Stimulated activated naive CD4-positive, alpha-beta T cell (primary cell): ENCODE results near the gene AVPR2.

Experiments
- DNase-seq, 6 experiments: peaks; one replicate each; lab custom pipeline; 2025; lab: John Stamatoyannopoulos, UW

The AVPR2 gene

DNA sequence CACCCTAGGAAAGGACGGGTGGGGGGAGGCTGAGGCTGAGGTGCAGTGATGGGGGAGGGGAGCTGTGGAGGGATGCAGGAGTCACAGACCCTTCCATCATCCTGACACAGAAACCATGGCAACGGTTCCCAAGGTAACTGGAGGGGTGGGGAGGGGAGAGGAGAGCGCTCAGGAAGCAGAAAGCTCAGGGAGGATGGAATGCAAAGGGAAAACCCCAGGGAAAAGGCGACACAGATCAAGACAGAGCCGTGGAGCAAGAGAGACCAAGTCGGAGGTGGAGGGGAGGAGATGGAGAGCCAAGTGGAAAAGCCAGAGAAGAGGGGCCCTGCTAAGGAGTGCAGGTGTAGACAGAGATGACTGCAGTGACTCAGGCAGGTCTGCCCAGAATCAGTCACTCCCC is 33.0 kb upstream of the AVPR2 start:
- no peak for DNase-seq

DNA sequence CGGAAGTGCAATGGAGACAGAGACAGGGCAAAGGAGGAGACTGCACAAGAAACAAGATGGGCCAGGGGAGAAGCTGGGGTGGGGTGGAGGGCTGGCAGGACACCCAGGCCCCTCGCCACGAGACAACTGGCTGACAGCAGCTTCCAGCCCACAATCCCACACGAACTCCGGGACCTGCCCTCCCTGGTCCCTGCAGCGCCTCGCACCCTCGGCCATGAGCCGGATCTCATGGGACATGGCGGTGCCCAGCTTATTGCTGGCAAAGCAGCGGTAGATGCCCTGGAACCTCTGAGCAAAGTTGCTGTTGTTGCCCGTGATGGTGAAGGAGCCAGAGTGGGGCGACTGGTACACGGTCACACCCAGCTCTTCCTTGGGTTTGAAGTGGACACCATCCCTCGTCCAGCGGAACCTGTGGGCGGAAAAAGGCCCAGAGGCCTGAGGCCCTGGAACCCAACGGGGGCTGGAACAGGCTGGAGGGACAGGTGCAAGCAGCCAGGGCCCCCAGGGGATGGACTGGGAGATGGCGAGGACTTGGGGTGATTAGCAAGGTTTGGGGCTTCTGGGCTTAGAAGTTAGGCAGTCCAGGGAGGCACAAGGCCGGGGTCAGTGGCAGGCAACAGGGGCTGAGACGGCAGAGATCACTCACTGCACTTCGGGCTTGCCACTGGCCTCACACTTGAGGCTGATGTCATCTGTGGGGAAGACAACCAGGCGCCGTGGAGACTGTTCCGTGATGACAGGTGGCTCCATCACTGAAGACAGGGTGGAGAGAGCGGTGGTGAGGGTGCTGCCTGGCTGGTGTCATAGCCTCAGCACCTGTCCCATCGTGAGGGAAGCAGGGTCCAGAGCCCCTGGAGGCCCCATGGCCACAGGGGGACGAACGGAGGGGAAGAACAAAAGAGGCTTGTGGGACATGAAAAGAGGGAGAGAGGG is 32.3 kb upstream of the AVPR2 start:
- no peak for DNase-seq

DNA sequence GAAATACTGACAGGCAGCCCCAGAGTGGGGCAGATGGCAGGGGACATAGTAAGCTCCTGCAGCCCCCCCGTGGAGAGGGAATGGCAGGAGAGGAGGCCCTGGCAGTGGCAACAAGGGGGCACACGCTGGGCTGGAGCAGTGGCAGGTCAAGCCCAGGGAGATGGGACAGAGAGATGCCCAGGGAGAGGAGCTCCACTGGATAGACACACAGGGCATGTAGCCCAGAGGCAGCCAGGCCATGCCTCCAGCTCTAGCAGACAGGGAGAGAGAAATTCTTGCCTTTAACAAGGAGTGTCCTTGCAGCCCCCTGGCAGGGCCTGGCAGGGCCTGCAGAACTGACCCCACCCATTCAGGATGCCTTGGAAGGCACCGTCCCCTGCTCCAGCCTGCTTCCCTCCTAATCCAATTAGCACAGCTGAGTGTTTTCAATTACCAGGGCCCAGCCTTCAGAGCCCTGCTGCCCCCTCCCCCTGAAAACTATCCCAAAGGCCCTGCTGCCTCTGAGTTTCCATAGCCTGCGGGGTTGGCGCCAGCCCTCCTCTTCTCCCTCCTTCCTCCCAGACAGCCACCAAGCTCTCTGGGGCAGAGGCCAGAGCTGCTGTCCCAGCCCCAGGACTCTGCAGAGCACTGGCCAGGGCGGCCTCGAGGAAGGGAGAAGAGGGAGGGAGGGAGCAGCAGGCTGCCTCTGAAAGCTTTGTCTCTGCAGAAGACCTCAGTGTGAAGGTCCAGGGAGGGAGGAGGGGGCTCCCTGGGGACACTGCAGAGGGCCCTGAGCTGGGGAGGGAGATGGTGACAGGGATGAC is 31.0 kb upstream of the AVPR2 start:
- DNase-seq: no peak

DNA sequence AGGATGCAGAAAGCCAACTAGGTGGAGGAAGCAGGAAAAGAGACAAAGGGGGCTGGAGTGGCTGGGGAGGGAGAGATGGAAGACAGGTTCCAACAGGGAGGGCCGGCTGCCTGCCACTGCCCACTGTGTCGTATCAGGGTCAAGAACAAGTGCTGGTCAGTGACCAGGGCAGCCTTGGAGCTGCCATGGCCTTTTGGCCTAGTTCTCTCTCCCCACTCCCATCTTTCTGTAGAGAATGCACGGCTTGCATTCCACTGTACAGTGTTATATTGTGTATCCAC is 30.4 kb upstream of the AVPR2 start:
- no peak for DNase-seq

DNA sequence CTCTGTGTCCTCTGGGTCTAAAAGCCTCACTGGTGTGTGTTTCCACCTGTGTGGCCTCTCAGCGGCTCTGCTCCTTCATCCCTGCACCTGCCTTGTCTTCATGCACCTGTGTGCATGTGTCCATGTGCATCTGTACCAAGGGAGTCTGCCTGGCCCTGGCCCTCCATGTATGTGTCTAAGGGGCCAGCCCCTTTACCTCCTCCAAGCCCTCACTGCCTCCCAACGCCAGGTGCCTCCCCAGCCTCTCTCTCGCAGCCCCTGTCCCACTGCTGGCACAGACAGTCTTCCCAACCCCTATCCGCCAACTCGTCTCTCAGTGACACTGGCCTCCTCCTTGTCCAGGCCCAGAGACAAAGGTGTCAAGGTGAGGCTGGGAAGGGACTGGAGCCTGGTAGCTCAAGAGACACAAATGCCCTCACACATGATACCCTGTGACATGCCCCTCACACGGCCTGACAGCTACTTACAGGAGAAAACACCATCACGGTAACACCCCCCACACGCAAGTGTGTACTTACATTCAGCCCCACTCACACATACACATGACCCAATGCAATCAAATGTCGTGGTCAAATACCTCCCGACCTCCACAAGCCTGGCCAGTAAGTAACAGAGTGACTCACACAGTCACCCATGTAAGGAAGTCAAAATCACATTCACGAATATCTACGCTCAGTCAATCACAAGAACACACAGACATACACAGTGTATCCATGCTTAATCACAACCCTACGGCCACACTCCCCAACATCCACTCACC is 29.9 kb upstream of the AVPR2 start:
- DNase-seq: no peak

DNA sequence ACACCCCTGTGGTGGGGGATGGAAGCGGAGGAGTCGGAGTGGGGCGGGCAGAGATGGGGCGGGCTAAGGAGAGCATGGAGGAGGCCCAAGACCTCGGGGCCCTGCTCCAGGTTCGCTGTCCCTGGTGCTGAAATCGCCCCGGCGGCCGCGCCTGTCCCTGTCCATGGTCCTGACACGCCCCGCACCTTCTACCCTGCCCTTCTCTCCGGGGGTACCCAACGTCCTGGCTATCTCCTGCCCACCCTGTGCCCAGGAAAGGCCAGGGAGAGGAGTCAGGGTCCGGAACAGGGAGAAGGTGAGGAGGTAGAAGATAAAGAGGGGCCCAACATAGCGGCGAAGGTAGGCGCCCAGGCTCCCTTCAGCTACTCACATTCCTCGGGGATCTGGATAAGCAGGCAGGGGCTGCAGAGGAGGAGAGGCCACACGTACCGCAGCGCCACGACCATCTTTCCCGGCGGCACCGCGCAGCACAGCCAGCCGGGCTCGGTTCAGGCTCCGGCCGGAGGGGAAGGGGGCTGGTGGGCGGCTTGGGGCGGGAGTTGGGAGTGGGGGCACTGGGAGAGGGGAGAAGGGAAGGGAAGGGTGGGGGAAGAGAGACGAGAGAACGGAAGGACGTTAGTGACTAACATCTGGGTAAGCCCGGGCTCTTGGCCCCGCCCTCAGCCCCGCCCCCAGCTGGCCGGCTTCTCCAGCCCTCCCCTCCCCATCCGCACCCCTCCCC is 28.9 kb upstream of the AVPR2 start:
- peak; percentile 13 to 81 (median 59) for DNase-seq

DNA sequence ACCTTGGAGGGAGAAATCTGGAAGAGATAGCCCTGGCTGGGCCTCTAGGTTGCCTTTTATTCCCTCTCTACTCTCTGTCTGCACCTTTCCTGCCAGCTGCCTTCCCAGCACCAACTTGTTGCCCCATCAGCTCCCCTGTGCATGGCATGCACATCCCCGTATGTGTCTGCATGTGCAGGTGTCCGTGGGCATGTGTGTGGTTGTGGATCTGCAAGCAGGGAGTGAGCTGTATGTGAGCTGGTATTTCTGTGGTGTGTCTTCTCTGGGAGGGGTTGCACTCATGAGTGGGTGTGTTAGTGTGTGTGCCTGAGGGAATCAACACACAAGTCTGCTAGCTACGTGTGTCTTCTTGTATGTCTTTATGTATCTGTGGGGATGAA is 28.4 kb upstream of the AVPR2 start:
- no peak for DNase-seq

DNA sequence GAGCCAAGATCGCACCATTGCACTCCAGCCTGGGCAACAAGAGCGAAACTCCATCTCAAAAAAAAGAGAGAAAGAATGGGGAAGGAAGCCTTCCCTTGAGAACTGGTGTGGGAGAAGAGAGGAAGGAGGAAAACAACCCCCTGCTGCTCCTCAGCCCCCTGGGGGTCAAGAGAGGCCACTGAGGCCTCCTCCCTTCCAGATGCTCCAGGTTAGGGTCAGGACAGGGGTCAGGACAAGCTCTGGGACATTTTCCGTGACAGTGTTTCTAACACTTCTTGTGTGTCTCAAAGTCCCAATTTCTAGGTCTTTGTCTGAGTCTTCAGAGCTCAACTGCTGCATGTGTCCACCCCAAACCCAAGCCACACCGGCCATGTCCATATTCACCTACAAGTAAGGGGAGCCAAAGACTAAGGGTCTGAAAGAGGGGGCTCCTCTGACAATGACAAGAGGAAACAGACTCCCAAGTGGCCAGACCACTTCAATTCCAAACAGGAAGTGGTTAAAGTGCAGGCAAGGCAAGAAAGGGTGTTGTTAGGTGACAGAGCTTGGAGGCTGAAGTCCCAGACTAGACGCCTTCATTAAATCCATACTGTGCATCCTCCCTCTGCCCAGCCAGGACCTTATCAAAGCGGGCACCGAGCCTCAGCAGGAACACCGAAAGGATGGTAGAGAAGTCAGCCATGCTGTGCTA is 26.8 kb upstream of the AVPR2 start:
- DNase-seq: no peak

DNA sequence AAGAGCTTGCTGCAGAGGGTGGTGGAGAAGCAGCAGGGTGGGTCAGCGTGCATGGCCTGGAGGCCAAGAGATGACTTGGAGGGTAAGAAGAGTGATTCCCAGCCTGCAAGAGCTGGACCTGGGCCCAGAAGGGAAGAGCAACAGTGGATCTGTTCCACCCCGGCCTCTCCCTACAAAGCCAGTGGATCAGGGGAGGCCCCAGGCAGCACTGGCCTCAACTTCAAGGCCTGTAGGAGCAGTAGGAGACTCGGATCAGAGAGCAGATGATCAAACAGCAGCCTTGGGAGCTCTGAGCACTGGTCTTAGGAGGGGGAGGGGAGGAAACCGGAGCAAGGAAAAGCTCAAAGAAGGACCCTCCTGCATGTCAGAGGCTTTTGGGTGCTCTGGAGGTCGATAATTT is 26.1 kb upstream of the AVPR2 start:
- no peak for DNase-seq

DNA sequence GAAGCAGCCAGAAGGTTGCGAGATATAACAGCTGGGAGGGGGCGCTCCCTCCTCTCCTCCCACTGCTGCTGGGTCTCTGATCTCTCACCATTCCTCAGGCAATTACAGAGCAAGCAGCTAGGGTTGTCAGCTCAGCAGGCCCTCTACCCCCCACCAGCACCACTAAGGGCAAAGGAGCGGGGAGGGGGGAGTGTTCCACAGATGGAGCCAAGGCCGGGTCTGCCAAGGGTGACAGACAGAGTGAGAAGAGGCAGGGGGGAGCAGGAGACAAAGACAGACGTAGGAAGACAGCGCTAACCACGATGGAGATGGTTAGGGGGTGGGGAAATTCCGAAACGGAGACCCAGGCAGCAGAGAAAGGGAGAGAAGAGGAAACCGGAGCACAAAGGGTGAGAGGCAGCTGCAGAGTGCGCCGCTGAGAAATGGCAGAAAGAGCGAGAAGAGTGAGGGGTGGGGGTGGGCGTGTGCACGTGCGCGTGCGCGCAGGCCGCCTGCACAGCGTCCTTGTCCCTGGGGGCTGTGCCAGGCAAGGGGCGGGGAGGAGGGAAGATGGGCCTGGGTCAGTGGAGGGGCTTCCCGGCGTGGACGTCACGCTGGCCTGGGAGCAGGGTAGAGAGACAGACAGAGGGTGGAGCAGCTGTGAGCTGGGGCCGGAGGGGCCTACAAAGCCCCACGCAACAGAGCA is 25.4 kb upstream of the AVPR2 start:
- DNase-seq: no peak

DNA sequence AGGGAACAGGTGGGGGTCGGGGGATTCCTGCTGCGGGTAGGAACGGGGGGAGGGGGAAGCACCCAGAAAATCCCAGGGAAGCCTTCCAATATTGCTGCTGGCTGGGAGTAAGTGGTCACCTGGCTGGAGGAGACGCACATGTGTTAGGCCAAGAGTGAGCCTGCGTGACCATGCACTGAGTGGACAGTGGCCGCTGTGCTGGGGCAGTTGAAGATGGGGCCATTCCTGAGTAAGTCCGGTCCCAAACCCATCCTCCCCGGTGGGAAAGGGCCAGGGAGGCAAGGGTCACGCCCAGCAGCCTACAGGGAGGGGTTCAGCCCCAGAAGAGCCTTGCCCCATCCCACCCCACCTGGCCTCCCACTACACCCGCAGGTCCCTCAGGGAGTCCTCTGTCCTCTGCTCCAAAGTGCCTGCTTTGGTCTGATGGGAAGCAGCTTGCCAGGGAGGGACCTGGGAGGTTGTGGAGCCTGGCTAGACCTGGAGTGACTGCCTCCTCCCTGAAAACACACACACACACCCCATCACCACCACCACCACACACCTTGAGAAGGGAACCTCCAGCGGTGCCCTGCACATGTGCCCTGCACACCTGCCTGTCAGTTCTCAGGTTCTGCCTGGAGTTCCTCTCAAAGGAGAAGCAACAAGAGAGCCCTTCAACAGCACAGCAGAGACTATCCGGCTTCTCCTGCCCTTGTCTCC is 24.6 kb upstream of the AVPR2 start:
- no peak for DNase-seq

DNA sequence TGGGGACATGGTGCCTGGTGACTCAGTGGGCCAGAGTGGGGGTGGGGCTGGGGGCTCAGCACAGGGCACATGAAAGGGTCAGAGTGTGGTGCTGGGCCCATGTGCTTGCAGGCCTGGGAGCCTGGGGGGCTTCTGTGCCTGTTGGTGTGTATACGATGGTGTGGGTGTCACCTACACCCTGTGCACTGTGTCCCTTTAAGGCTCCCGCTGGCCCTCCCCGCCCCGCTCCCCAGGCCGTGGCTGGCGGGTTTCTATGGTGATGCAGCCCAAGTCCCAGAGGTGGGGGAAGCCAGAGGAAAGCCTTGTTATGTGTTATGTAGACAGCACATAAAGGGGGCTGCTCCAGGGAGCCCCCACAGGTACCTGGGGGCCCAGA is 24.0 kb upstream of the AVPR2 start:
- DNase-seq: no peak

DNA sequence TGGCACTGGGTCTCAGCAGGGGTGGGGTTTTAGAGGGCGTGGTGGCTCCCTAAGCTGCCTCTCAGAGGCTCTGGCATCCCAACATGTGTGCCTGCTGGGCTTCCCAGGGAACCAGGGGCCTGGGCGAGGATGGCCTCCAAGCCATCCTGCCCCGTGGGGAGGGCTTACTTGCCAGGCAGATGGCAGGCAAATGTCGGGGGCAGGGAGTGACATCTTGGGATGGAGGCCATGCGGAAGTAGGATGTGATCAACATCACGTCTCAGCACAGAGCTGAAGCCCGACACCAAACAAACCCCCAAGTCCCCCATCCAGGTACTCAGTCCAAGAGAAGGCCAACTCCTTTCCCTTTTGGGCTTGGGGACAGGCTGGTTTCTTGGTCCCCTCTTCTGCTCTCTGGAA is 23.2 kb upstream of the AVPR2 start:
- DNase-seq: no peak

DNA sequence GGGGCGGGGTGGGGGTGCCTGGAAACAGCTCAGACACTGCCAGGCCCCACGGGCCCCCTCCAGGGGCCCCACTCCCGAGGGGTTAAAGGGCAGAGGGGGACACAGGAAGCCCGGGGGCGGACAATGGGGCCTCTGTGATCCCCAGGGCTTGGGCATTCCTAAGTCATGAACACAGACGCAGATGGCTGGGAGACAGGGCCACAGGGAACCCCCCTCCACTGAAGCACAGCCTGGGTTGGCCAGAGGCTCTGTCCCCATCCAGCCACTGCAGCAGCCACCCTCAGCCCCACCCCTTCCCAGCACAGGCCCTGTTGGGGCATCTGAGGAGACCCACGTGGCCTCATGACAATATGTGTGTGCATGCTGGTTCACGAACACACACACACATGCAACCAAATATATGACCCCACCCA is 22.4 kb upstream of the AVPR2 start:
- no peak for DNase-seq

DNA sequence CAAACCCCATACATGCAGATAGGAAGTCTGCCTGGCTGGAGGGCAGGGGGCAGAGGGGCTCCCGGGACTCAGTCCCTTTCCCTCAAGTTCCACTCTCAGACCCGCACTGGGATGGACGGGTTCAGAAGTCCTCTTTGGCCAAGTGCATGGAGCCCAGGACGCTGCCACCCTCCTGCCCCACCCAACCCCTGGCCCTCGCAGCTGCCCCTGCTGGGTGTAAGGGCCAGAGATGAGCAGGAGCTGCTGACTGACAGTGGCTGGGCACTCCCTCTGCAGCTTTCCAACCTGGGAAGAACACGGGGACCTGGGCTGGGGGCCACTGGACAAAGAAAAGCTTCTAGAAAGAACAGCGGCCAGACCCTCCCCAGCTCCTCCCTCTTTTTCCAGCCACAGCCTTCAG is 21.9 kb upstream of the AVPR2 start:
- DNase-seq: no peak

DNA sequence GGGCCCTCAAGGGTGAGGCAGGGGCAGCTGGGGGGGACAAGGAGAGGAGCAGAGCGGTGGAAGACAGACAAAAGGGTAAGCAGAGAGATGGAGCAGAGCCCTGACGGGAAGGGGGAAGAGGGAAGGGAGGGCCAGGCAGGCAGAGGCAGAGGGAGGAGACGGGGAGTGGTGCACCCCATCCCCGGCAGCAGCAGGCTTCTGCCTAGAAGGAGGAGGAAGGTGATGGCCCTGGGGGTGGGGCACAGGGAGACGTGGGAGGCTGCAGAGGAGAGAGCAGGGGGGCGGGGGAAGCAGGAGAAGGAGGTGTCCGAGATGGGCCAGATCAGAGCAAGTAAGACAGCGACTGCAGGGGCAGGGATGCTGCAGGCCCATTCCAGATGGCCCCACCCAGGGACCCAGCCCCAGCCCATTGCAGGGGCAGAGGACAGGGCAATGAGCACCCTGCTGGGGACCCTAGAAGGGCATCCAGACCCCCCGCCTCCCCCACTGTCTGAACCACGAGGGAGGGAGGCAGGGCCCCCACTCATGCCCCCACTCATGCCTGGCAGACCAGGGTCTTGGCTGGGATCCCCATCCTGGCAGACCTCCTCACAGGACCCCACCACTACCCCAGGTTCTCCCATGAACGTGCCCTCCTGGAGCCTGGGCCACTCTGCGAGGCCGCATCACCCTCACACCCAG is 21.2 kb upstream of the AVPR2 start:
- DNase-seq: no peak

DNA sequence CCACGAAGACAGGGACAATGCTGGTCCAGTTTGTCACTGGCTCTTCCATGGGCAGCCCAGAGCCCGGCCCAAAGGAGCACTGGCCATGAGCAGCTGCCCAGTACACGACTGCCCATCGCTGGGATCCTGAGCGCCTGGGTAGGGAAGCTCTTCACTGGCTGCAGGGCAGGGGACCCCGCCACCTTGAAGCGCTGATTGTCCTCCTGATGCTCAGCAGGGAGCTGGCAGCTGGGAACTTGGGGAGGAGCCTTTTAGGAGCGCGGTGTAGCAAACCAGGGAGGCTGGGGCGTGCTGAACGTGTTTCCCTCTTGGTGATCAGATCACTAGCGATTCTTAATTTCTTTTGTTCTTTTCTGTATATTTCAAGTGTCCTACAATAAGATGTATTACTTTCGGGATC is 20.3 kb upstream of the AVPR2 start:
- DNase-seq: no peak

DNA sequence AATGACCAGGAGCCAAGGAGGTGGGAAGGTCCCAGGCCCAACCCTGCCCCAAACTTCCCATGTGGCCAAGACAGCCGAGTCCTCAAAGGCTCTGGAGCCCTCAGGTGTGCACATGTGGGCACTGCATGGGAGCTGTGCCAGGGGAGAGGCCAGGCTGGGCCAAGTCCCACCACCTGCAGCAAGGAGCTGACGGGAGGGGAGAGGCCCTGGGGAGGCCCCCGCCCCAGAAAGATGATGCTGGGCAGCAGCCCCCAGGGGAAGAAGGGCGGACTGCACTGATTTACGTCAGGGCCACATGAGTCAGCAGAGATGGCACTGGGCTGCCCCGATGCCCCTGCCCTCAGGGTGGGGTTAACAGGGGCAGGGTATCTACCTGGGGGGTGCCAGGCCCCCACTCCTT is 19.9 kb upstream of the AVPR2 start:
- DNase-seq: no peak

DNA sequence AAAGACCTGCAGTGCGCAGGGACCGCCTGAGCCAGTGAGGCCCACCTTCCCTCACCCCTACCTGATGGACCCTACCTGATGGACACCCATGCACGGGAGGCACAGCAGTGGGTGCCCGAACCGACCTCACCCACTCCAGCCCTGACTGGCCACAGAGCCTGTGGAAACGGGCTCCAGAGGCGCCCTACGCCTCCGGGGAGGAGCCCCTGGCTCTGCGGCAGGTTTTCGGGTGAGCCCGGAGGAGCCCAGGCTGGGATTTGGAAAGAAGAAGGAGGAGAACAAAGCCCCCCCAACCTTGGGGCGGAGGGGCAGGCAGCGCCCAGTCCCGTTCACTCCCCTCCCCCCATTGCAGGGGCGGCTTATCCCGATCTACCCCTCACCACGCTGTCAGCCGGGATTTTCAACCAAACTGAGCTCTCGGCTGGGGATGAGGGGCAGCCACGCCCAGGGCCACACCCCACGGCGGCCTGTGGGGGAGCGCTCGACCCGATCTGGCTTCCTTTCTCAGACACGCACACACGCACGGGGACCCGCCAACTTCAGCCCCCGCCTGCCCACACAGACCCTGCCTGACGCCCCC is 19.2 kb upstream of the AVPR2 start:
- no peak for DNase-seq
